HepG2 (cell line): ENCODE data around the gene BBS9.

Source experiments
- ATF1 ChIP-seq: IDR thresholded peaks from 2 replicates; pipeline ENCODE4 v1.6.1; 2016; ENCODE audit warnings: mild to moderate bottlenecking, control low read depth
- POLR2AphosphoS2 ChIP-seq: IDR thresholded peaks from 2 replicates; pipeline ENCODE4 v1.6.1; 2011; ENCODE audit warnings: low read depth, low read length, improper control_type of control experiment
- ZNF746 ChIP-seq: sonication (generic); formaldehyde crosslinking; IDR thresholded peaks from 2 replicates; pipeline ENCODE4 v1.8.0; 2022; ENCODE audit warnings: mild to moderate bottlenecking, missing genetic modification reagents
- TF ChIP-seq, protein P1 (sequence below): sonication (generic); formaldehyde crosslinking; IDR thresholded peaks from 2 replicates; pipeline ENCODE4 v1.5.0; 2020; ENCODE audit warnings: mild to moderate bottlenecking, missing genetic modification reagents, moderate library complexity

DNA sequence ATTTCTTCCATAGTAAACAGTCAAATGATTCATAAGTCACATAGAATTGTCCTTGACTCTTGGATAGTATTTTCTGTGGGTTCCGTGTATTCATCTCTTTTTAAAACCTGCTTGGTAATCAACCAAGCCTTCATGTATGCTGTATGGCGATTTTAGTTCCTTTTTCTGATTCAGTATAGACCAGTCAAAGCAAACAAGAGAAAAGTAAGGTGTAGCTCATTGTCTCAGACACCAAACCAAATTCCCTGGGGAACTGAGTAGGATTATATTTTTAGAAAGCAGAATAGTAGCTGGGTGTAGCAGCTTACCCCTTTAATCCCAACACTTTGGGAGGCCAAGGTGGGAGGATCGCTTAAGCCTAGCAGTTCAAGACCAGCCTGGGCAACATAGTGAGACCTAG, 240.5 kb downstream of the BBS9 start:
- TF ChIP-seq, protein P1, sequence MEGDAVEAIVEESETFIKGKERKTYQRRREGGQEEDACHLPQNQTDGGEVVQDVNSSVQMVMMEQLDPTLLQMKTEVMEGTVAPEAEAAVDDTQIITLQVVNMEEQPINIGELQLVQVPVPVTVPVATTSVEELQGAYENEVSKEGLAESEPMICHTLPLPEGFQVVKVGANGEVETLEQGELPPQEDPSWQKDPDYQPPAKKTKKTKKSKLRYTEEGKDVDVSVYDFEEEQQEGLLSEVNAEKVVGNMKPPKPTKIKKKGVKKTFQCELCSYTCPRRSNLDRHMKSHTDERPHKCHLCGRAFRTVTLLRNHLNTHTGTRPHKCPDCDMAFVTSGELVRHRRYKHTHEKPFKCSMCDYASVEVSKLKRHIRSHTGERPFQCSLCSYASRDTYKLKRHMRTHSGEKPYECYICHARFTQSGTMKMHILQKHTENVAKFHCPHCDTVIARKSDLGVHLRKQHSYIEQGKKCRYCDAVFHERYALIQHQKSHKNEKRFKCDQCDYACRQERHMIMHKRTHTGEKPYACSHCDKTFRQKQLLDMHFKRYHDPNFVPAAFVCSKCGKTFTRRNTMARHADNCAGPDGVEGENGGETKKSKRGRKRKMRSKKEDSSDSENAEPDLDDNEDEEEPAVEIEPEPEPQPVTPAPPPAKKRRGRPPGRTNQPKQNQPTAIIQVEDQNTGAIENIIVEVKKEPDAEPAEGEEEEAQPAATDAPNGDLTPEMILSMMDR (CRISPR knock-in tag): no peak
- TF ChIP-seq POLR2AphosphoS2: no peak
- no peak for TF ChIP-seq ATF1 (CRISPR knock-in tag)
- no peak for TF ChIP-seq ZNF746
